HG02642 (cell line): ENCODE data around the gene RETREG2.

Experiments
- ATAC-seq: cut with Tn5 transposase; IDR thresholded peaks from one replicate; pipeline ENCODE4 v1.9.1; 2021; ENCODE audit warnings: mild to moderate bottlenecking; ENCODE audit not compliant: unreplicated experiment, poor library complexity

Gene RETREG2

DNA sequence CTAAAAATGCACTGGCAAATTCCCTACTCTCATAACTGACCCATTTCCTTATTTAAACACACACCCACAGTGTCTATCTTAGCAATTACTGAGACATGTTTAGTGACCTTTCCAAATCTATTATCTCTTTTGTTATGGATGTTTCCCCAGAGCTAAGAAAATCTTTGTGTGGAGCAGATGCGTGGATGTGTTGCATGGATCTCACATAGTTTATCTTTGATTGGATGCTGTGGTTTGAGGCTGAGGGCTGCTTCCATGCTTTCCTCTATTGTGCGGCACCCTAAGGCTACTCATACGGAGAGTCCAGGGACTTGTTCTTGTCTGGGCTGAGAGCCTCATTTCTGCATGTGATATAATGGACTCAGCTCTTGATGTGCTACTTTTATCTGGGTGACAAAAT, 56.3 kb downstream of the RETREG2 start:
- ATAC-seq: no peak
